22Rv1 (cell line): ENCODE data around the gene SPATA9.

Experiments used
- H3K27ac ChIP-seq: fragments of 450-650 bp; 2 replicates; pipeline ENCODE4 v1.5.1; 2017
- CTCF ChIP-seq: fragments of 450-650 bp; IDR thresholded peaks from 2 replicates; pipeline ENCODE4 v1.5.1; 2017; ENCODE audit warnings: mild to moderate bottlenecking
- ZFX ChIP-seq: fragments of 450-650 bp; IDR thresholded peaks from 2 replicates; pipeline ENCODE4 v1.6.1; 2017; ENCODE audit warnings: antibody characterized with exemption, borderline replicate concordance

SPATA9 gene

GRCh38 chr5:95654196-95654595, 28.6 kb downstream of the SPATA9 start:
- no peak for TF ChIP-seq ZFX
- no peak for TF ChIP-seq CTCF
- no peak overlapping the region for H3K27ac ChIP-seq

DNA sequence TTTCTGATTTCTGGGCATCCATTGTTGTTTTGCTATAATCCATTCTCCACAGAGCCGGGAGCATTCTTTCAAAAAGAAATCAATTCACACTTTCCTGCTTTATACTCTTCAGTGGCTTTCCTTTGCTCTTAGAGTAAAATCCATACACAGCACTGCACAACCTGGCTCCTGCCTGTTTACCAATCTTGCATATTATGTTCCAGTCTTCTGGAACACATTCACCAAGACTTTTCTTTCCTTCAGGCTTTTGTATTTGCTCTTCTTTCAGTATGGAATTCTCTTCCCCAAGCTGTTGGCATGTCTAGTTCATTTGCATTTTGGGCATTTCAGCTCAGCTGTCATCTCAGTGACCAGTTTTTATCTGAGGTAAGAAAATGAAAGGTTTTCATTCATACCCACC, 29.9 kb downstream of the SPATA9 start:
- no peak for TF ChIP-seq ZFX
- TF ChIP-seq CTCF, result no peak

DNA sequence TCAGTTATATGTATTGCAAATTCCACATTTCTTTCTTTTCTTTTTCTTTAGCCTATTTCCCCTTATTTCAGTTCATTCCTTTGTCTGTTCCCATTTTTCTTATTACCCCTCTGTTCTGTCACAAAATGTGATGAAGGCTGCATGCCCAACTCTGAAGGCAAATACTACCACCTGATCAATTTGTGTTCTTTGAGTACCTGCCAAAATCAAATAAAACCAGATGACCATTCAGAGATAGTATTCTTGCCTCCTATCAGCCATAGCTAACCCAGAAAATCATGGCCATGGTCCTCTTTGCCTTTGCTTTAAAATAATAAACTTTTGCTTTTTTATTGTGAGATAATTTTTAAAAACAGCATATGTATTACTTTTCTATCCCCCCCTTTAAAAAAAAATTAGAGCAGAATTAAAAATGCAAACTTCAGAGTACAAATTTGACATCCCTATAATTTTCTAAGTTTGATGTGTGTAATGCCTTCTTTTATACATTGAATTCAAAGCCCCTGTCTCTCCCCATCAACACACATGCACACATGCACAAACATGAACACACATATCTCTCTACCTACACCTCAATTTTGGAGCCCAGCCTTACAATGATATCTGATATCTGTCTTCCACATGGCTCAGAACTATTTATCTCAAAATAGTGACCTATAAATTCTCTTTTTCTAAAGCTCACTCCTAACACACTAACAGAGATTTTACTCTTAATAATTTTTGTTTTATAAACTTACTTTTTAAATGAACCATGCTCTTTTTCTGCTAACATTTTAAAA, 32.8 kb downstream of the SPATA9 start:
- no peak overlapping the region for H3K27ac ChIP-seq
- no peak for TF ChIP-seq CTCF
- TF ChIP-seq ZFX, result no peak

More for the DNA sequence above, 29.9 kb downstream of the SPATA9 start:
- H3K27ac ChIP-seq, result no peak overlapping the region

- TF ChIP-seq ZFX, result no peak
- no peak for TF ChIP-seq CTCF
- no peak overlapping the region for H3K27ac ChIP-seq
Observed at GRCh38 chr5:95649274-95649673, 33.5 kb downstream of the SPATA9 start.

- TF ChIP-seq CTCF, result no peak
- TF ChIP-seq ZFX, result no peak
- peak overlapping the region; percentile 96 for H3K27ac ChIP-seq
Observed at GRCh38 chr5:95647886-95648860, 34.6 kb downstream of the SPATA9 start.

GRCh38 chr5:95646569-95647431, 36.0 kb downstream of the SPATA9 start, which contains the start of gene RFESD:
RFESD (plus strand) TSS chr5:95646777; CDS start chr5:95652272, 5,495 bp downstream.
- H3K27ac ChIP-seq, result peak within 1 kb of the TSS; percentile 96
- peak; percentile 25; the same call in 1 of the 2 replicates for TF ChIP-seq CTCF
- TF ChIP-seq ZFX, result no peak

DNA sequence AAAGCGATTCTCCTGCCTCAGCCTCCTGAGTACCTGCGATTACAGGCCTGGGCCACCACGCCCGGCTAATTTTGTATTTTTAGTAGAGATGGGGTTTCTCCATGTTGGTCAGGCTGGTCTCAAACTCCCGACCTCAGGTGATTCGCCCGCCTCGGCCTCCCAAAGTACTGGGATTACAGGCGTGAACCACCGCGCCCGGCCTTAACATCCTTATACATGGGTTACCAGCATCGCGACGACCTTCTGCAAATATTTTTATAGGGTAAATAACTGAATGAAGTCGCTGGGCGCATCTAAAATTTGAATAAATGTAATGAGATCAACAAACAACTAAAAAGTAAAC, 36.6 kb downstream of the SPATA9 start:
- peak overlapping the region; percentile 96 for H3K27ac ChIP-seq
